Adrenal gland (tissue), 12 donors: ENCODE measurements around the gene RAI14. TPM values are rescaled to one million over a fixed set of nuclear protein-coding genes. Genes with fewer than 3 reads are reported as not detected.

Source experiments
- DNase-seq, 7 donors: peaks; one replicate each; pipeline ENCODE4 v3.0.0-alpha.2; 2019 to 2020
- H3K27ac ChIP-seq, 5 donors: fragments of 200-600 bp; sonication (generic) in 4 of 5; 1 replicate in 3 of 5; 2 replicates in 2 of 5; pipeline versions ENCODE4 v1.5.1 to v1.8.0; 2016 to 2020; ENCODE audit warnings: mild to moderate bottlenecking in 1 of 5
- H3K27me3 ChIP-seq: fragments of 200-600 bp; 2 replicates; pipeline ENCODE4 v1.8.0; 2021
- H3K36me3 ChIP-seq, 2 donors: fragments of 200-600 bp; replicated peaks in 1 of 2; 1 replicate in 1 of 2; 2 replicates in 1 of 2; pipeline versions ENCODE4 v1.5.1 to v1.8.0; 2018 to 2022
- H3K4me1 ChIP-seq, 2 donors: fragments of 200-600 bp; replicated peaks in 1 of 2; 1 replicate in 1 of 2; 2 replicates in 1 of 2; pipeline versions ENCODE4 v1.5.1 to v1.8.0; 2018 to 2021
- H3K4me3 ChIP-seq, 4 donors: fragments of 200-600 bp; sonication (generic) in 3 of 4; one replicate each; pipeline ENCODE4 v1.5.1; 2016 to 2018
- H3K9me3 ChIP-seq, 3 donors: fragments of 200-600 bp; sonication (generic) in 1 of 3; replicated peaks in 1 of 3; 1 replicate in 2 of 3; 2 replicates in 1 of 3; pipeline versions ENCODE4 v1.5.1 to v1.8.0; 2016 to 2021
- CTCF ChIP-seq, 6 experiments: fragments of 450-650 bp in 4 of 6; fragments of 200-600 bp in 2 of 6; sonication (generic) in 1 of 6; IDR thresholded peaks; 1 replicate in 5 of 6; 2 replicates in 1 of 6; pipeline versions ENCODE4 v1.5.1 to v1.8.0; 2016 to 2021; ENCODE audit warnings: antibody characterized with exemption in 6 of 6, mild to moderate bottlenecking in 2 of 6, moderate library complexity in 1 of 6
- POLR2A ChIP-seq, 2 donors: fragments of 450-650 bp; IDR thresholded peaks; one replicate each; pipeline ENCODE4 v1.6.1; 2017; ENCODE audit warnings: antibody characterized with exemption in 2 of 2, mild to moderate bottlenecking in 2 of 2, moderate library complexity in 1 of 2
- WGBS, 4 donors: extraction: QIAGEN DNeasy Blood & Tissue Kit in 2 of 4; methylation state at CpG; one replicate each; pipeline versions ENCODE4 v1.1.5 to v1.1.7; 2013 to 2017; 5-methylcytosine and 5-hydroxymethylcytosine counted together
- intact Hi-C, 2 donors: fragments of 100-400 bp; cut with DNase I; formaldehyde crosslinking; loops; one replicate each; pipeline versions ENCODE4 v1.14.1 to v1.15.0; 2022 to 2023
- polyA plus RNA-seq, 3 donors: library from polyadenylated mRNA; stranded (reverse); fragments of 200-250 nt in 2 of 3; fragments of 350-450 nt in 1 of 3; fragmentation: Illumina TruSeq in 1 of 3; extraction: RNeasy Lipid Tissue Mini Kit (QIAGEN cat#74804) in 1 of 3; gene quantifications; one replicate each; pipeline ENCODE4 v1.2.3, GENCODE V29; 2013 to 2014
- total RNA-seq, 9 donors: library from RNA; depleted of rRNA in 4 of 9; stranded (reverse); fragments of >200 nt in 4 of 9; fragments of 120-200 nt in 1 of 9; fragmentation: NEBNext Ultra II Directional in 1 of 9; extraction: Animal tissue kit (Norgen Biotek cat#: 25700) in 1 of 9; gene quantifications; one replicate each; pipeline versions ENCODE4 v1.1.0 to v1.2.4, GENCODE V29; 2013 to 2023
- donor health status: healthy with polysubstance abuse.
- donor health status: Bipolar disorder and iron deficiency.
- donor health status: DM: yes; HTN: yes; CAD: no.
- donor health status: DM: no; HTN: no; CAD: no.
- donor health status: DM: no; HTN: no; CAD: no.
- donor health status: DM: yes; HTN: yes; CAD: no.

Gene RAI14
- total and polyA plus RNA-seq, 12 donors: 9.1 to 158 (median 28.5) TPM

- no peak for DNase-seq
- no peak overlapping the region for H3K4me3 ChIP-seq
- TF ChIP-seq POLR2A (IDR thresholded peaks at IDR 0.05) (no peak), CTCF (IDR thresholded peaks at IDR 0.05) (no peak)
- H3K27me3 ChIP-seq: no peaks in the 10 kb centered on the region
- H3K9me3 ChIP-seq: no peaks in the 10 kb centered on the region
- H3K36me3 ChIP-seq: no peaks in the 10 kb centered on the region
- no peak overlapping the region for H3K27ac ChIP-seq
- intact Hi-C loops: no loop called here
- H3K4me1 ChIP-seq: peaks cover 0 to 5% of the 10 kb centered on the region in 2 donors
Observed at GRCh38 chr5:34737731-34738130, 81.6 kb downstream of the RAI14 start.

- TF ChIP-seq POLR2A (IDR thresholded peaks at IDR 0.05): no peak
- TF ChIP-seq CTCF (IDR thresholded peaks at IDR 0.05): no peak
- no peak overlapping the region for H3K4me3 ChIP-seq
- H3K36me3 ChIP-seq: no peaks in the 10 kb centered on the region
- H3K27ac ChIP-seq: no peak overlapping the region
- DNase-seq: no peak
- WGBS, 4 donors: 92 to 100% (median 97%) methylated on average over 1 of the region's 1 CpG
- no peaks in the 10 kb centered on the region for H3K27me3 ChIP-seq
- intact Hi-C loops: no loop called here
- peaks cover 0 to 5% of the 10 kb centered on the region in 2 donors for H3K4me1 ChIP-seq
- H3K9me3 ChIP-seq: no peaks in the 10 kb centered on the region
Observed at GRCh38 chr5:34738381-34738780, 82.3 kb downstream of the RAI14 start.

DNA sequence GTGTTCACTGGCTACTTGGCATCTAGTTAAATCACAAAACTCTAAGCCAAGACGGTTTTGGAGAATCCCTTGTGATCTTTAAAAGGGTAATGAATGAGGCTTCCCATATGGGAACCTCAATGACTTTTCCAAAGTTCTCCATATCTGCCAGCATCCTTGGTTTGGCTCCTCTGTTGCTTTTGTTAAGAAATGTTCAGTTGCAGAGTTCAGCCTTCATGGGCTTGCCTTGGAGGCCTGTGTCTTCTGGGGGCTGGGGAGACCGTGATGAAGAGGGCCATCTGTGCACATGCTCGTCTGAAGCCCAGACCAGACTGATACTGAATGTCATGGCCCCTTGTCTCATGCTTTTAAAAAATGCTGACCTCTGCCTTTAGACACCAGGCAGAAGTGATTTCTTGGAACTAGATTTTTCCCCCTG lies 84.3 kb downstream of the RAI14 start:
- H3K27me3 ChIP-seq: no peaks in the 10 kb centered on the region
- peak in 4 of 7 donors; percentile 34 to 67 (median 53) for DNase-seq
- peak overlapping the region in 1 of 5 donors; percentile 36 for H3K27ac ChIP-seq
- H3K4me1 ChIP-seq: peaks cover 0 to 2% of the 10 kb centered on the region in 2 donors
- intact Hi-C loops: no loop called here
- 56 to 66% (median 62%) methylated on average over 3 of the region's 3 CpGs for WGBS, 4 donors
- no peaks in the 10 kb centered on the region for H3K9me3 ChIP-seq
- TF ChIP-seq POLR2A (IDR thresholded peaks at IDR 0.05) (no peak), CTCF (IDR thresholded peaks at IDR 0.05) (peak in 1 of 6 experiments; percentile 17)
- H3K4me3 ChIP-seq: no peak overlapping the region
- no peaks in the 10 kb centered on the region for H3K36me3 ChIP-seq

GRCh38 chr5:34742061-34742460 lies 85.9 kb downstream of the RAI14 start:
- no peak for DNase-seq
- no peak overlapping the region for H3K27ac ChIP-seq
- no peaks in the 10 kb centered on the region for H3K9me3 ChIP-seq
- WGBS, 4 donors: 91 to 97% (median 93%) methylated on average over 11 of the region's 11 CpGs
- no peak overlapping the region for H3K4me3 ChIP-seq
- H3K36me3 ChIP-seq: no peaks in the 10 kb centered on the region
- TF ChIP-seq POLR2A (IDR thresholded peaks at IDR 0.05): no peak
- TF ChIP-seq CTCF (IDR thresholded peaks at IDR 0.05): no peak
- intact Hi-C loops: no loop called here
- H3K27me3 ChIP-seq: no peaks in the 10 kb centered on the region
- H3K4me1 ChIP-seq: no peaks in the 10 kb centered on the region
